Kidney (tissue), 14 donors: ENCODE measurements around the gene GFAP. TPM values are rescaled to one million over a fixed set of nuclear protein-coding genes. Genes with fewer than 3 reads are reported as not detected.

ENCODE experiments used
- DNase-seq, 5 donors: peaks; one replicate each; pipeline ENCODE4 v3.0.0-alpha.2; 2013 to 2020
- FAIRE-seq: peaks from 2 replicates; lab custom pipeline; 2012; peaks lifted over from hg19 to GRCh38; lab: Jason Lieb, UNC
- H3K27ac ChIP-seq, 2 donors: one replicate each; pipeline ENCODE4 v1.7.0; 2013; ENCODE audit warnings: low read depth in 2 of 2, low read length in 2 of 2, inconsistent platforms in 1 of 2
- H3K27me3 ChIP-seq: one replicate; pipeline ENCODE4 v1.7.1; 2013; ENCODE audit warnings: low read length, inconsistent platforms; ENCODE audit not compliant: control insufficient read depth, insufficient read depth
- H3K36me3 ChIP-seq, 3 donors: one replicate each; pipeline versions ENCODE4 v1.7.0 to v1.7.1; 2013; ENCODE audit warnings: low read length in 3 of 3, control low read depth in 1 of 3, inconsistent platforms in 1 of 3; ENCODE audit not compliant: insufficient read depth in 3 of 3, control insufficient read depth in 2 of 3
- H3K4me1 ChIP-seq, 3 donors: one replicate each; pipeline versions ENCODE4 v1.7.0 to v1.7.1; 2013; ENCODE audit warnings: low read length in 3 of 3, inconsistent platforms in 1 of 3, low read depth in 1 of 3; ENCODE audit not compliant: control insufficient read depth in 2 of 3, insufficient read depth in 2 of 3
- H3K4me3 ChIP-seq, 3 donors: one replicate each; pipeline versions ENCODE4 v1.7.0 to v1.8.1; 2013; ENCODE audit warnings: low read length in 3 of 3, control low read depth in 1 of 3, inconsistent platforms in 1 of 3
- H3K9ac ChIP-seq, 3 donors: one replicate each; pipeline versions ENCODE4 v1.7.0 to v1.7.1; 2013; ENCODE audit warnings: low read length in 3 of 3, control low read depth in 1 of 3, inconsistent platforms in 1 of 3
- H3K9me3 ChIP-seq, 3 donors: one replicate each; pipeline versions ENCODE4 v1.7.0 to v1.7.1; 2013; ENCODE audit warnings: low read length in 3 of 3, control low read depth in 1 of 3, inconsistent platforms in 1 of 3; ENCODE audit not compliant: control insufficient read depth in 2 of 3, insufficient read depth in 1 of 3
- CTCF ChIP-seq: IDR thresholded peaks from 3 replicates; pipeline ENCODE4 v1.5.1; 2012; ENCODE audit warnings: mild to moderate bottlenecking, moderate library complexity, borderline replicate concordance; ENCODE audit not compliant: insufficient read depth; ENCODE audit errors: extremely low read depth
- intact Hi-C: fragments of 100-400 bp; cut with DNase I; formaldehyde crosslinking; loops from one replicate; pipeline ENCODE4 v1.11.1; 2022
- microRNA-seq: library from miRNA; unstranded; fragments of <30 nt; microRNA quantifications from one replicate; pipeline ENCODE4 v1.2.0, GENCODE V29; 2020
- polyA plus RNA-seq: library from polyadenylated mRNA; stranded (reverse); fragments of 350-450 nt; fragmentation: Illumina TruSeq; extraction: RNeasy Lipid Tissue Mini Kit (QIAGEN cat#74804); gene quantifications from one replicate; pipeline ENCODE4 v1.2.3, GENCODE V29; 2014; ENCODE audit warnings: low read depth, low replicate concordance; ENCODE audit not compliant: insufficient read depth
- total RNA-seq: library from RNA; stranded (reverse); fragmentation: NEBNext Ultra II Directional; extraction: Animal tissue kit (Norgen Biotek cat#: 25700); gene quantifications from one replicate; pipeline ENCODE4 v1.2.1, GENCODE V29; 2021
- donor health status: control.
- donor health status: control.
- donor health status: control.
- donor health status: control.
- donor health status: control.
- donor health status: DM: yes; HTN: yes; CAD: no.
- donor health status: Normal renal cell carcinoma (clear cell type).

Gene GFAP
- total and polyA plus RNA-seq, 2 donors from 2014 or later = 1.4 to 2.3 TPM

- H3K27me3 ChIP-seq = no peaks in the 10 kb centered on the region
- H3K9ac ChIP-seq = no peak overlapping the region
- peaks cover 10 to 54% (median 40%) of the 10 kb centered on the region in 3 donors for H3K36me3 ChIP-seq
- H3K27ac ChIP-seq = no peak overlapping the region
- H3K4me1 ChIP-seq = no peaks in the 10 kb centered on the region
- H3K9me3 ChIP-seq = no peaks in the 10 kb centered on the region
- H3K4me3 ChIP-seq = no peak overlapping the region
- TF ChIP-seq CTCF = no peak
- no peak for DNase-seq
- FAIRE-seq = no peak
- intact Hi-C loops = no loop called here
Observed at GRCh38 chr17:44862278-44862914, 52.9 kb downstream of the GFAP start.

- FAIRE-seq (no peak), DNase-seq (no peak)
- Histone ChIP-seq H3K4me1 (no peaks in the 10 kb centered on the region), H3K27me3 (no peaks in the 10 kb centered on the region), H3K4me3 (no peak overlapping the region), H3K9ac (no peak overlapping the region), H3K36me3 (peaks cover 10 to 71% (median 51%) of the 10 kb centered on the region in 3 donors), H3K27ac (no peak overlapping the region), H3K9me3 (no peaks in the 10 kb centered on the region)
- no peak for TF ChIP-seq CTCF
- intact Hi-C loops = no loop called here
Observed at GRCh38 chr17:44859701-44860100, 55.6 kb downstream of the GFAP start.

GRCh38 chr17:44854192-44854591 is 61.1 kb downstream of the GFAP start:
- H3K9ac ChIP-seq = no peak overlapping the region
- H3K4me3 ChIP-seq = no peak overlapping the region
- no peak for FAIRE-seq
- H3K4me1 ChIP-seq = no peaks in the 10 kb centered on the region
- intact Hi-C loops = no loop called here
- H3K36me3 ChIP-seq = peaks cover 0 to 63% (median 45%) of the 10 kb centered on the region in 3 donors
- no peak overlapping the region for H3K27ac ChIP-seq
- no peaks in the 10 kb centered on the region for H3K27me3 ChIP-seq
- TF ChIP-seq CTCF = no peak
- no peaks in the 10 kb centered on the region for H3K9me3 ChIP-seq
- DNase-seq = peak in 4 of 5 donors; percentile 58 to 89 (median 80)

Small RNA genes lying within 50 kb of the gene (microRNA-seq; reads per million reads assigned to microRNA genes)
- not detected for gene MIR6783

Other genes with a start within 250 kb of the GFAP start
- 20.3 TPM for gene CCDC43, start 225.7 kb downstream of the GFAP start, total RNA-seq
- 14.9 TPM for gene CCDC43, start 225.7 kb downstream of the GFAP start, polyA plus RNA-seq
- gene DBF4B, start 206.8 kb downstream of the GFAP start, total RNA-seq = 3.5 TPM
- 1.8 TPM for gene DBF4B, start 206.8 kb downstream of the GFAP start, polyA plus RNA-seq
- 0.28 TPM for gene ADAM11, start 156.5 kb downstream of the GFAP start, total RNA-seq
- gene ADAM11, start 156.5 kb downstream of the GFAP start, polyA plus RNA-seq = 0.24 TPM
- 6.5 TPM for gene GJC1, start 85.2 kb downstream of the GFAP start, total RNA-seq
- gene GJC1, start 85.2 kb downstream of the GFAP start, polyA plus RNA-seq = 1.8 TPM
- 2.2 TPM for gene HIGD1B, start 67.6 kb downstream of the GFAP start, total RNA-seq
- gene HIGD1B, start 67.6 kb downstream of the GFAP start, polyA plus RNA-seq = 3.2 TPM
- 98.4 TPM for gene EFTUD2, start 16.1 kb downstream of the GFAP start, total RNA-seq
- gene EFTUD2, start 16.1 kb downstream of the GFAP start, polyA plus RNA-seq = 37.9 TPM
- gene KIF18B, start 32.3 kb upstream of the GFAP start, total RNA-seq = 0.44 TPM
- not detected for gene KIF18B, start 32.3 kb upstream of the GFAP start, polyA plus RNA-seq
- 0.76 TPM for gene C1QL1, start 52.8 kb upstream of the GFAP start, total RNA-seq
- 25.4 TPM for gene C1QL1, start 52.8 kb upstream of the GFAP start, polyA plus RNA-seq
- gene DCAKD, start 136.1 kb upstream of the GFAP start, total RNA-seq = 34.9 TPM
- gene DCAKD, start 136.1 kb upstream of the GFAP start, polyA plus RNA-seq = 27.5 TPM
- gene NMT1, start 145.8 kb upstream of the GFAP start, total RNA-seq = 98.5 TPM
- 72.3 TPM for gene NMT1, start 145.8 kb upstream of the GFAP start, polyA plus RNA-seq
- gene PLCD3, start 217.0 kb upstream of the GFAP start, total RNA-seq = 111 TPM
- 14.8 TPM for gene PLCD3, start 217.0 kb upstream of the GFAP start, polyA plus RNA-seq
- gene ACBD4, start 220.2 kb upstream of the GFAP start, total RNA-seq = 19.2 TPM
- 46.3 TPM for gene ACBD4, start 220.2 kb upstream of the GFAP start, polyA plus RNA-seq
- 34.7 TPM for gene HEXIM1, start 233.0 kb upstream of the GFAP start, total RNA-seq
- gene HEXIM1, start 233.0 kb upstream of the GFAP start, polyA plus RNA-seq = 25.0 TPM
- 6.2 TPM for gene HEXIM2, start 246.4 kb upstream of the GFAP start, total RNA-seq
- 29.1 TPM for gene HEXIM2, start 246.4 kb upstream of the GFAP start, polyA plus RNA-seq